Fibroblast of lung (primary cell): ENCODE measurements around the gene TSSK2.

Source experiments
- CTCF ChIP-seq, 2 donors: IDR thresholded peaks in 1 of 2; conservative IDR thresholded peaks in 1 of 2; 1 replicate in 1 of 2; 2 replicates in 1 of 2; pipeline ENCODE4 v1.5.1; 2011 to 2012; ENCODE audit warnings: low read length in 2 of 2, control low read depth in 1 of 2, inconsistent platforms in 1 of 2, low read depth in 1 of 2, mild to moderate bottlenecking in 1 of 2
- EZH2 ChIP-seq: IDR thresholded peaks from 2 replicates; pipeline ENCODE4 v1.5.1; 2012; ENCODE audit warnings: low read length, control low read depth, mild to moderate bottlenecking; ENCODE audit errors: missing control alignments

GRCh38 chr22:19180740-19181410 lies 49.8 kb downstream of the TSSK2 start:
- TF ChIP-seq EZH2, result no peak
- no peak for TF ChIP-seq CTCF (conservative IDR thresholded peaks at IDR 0.05 in 1 of 2, IDR thresholded peaks at IDR 0.05 in 1 of 2; ENCODE audit: low read depth in 1 of 2, low read length in 2 of 2)
